ENCODE data around the gene PRSS33.

Gene PRSS33

DNA sequence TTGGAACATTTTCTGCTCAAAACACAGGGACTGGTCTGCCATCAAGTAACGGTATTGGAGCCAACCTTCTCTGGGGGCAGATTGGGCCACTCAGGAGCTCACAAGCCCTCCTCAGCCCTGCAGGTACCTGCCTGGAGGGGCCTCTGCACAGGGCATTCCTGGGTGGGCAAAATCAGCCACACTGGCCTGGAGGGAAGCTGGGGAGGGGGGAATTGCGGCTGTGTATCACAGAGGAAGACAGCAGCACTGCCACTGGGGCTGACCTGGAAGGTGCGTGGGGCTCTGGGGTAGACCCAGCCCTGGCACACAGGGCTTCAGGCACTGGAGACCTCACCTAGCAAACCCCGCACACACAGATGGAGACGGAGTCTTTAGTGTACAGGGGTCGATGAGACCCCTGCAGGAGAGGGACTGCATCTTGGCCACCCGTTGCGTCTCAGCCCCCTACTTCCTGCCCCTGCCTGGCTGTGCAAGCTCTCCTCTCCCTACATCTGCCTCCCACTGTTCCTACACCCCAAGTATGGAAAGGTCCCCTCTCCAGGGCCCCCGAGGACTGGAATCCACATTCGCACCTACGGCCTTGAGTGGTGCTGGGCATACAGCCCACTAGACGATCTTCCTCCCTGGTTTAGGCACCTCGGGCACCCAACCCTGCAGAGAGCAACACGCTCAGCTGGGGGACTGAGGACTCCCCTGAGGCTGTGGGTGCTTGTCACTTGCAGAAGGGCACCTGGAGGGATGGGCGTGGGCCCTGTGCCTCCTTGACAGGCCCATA lies 42.1 kb downstream of the PRSS33 start:
- Histone ChIP-seq H3K36me3 (ENCODE audit: control insufficient read depth, insufficient read depth, low read length) (no peaks in the 10 kb centered on the region; the same call in 1 of the 2 replicates), H3K4me3 (replicated peaks; ENCODE audit: low read depth, low read length) (no peak overlapping the region), H3K27me3 (replicated peaks; ENCODE audit: control insufficient read depth, insufficient read depth, low read length) (no peaks in the 10 kb centered on the region)
- TF ChIP-seq, protein P1, sequence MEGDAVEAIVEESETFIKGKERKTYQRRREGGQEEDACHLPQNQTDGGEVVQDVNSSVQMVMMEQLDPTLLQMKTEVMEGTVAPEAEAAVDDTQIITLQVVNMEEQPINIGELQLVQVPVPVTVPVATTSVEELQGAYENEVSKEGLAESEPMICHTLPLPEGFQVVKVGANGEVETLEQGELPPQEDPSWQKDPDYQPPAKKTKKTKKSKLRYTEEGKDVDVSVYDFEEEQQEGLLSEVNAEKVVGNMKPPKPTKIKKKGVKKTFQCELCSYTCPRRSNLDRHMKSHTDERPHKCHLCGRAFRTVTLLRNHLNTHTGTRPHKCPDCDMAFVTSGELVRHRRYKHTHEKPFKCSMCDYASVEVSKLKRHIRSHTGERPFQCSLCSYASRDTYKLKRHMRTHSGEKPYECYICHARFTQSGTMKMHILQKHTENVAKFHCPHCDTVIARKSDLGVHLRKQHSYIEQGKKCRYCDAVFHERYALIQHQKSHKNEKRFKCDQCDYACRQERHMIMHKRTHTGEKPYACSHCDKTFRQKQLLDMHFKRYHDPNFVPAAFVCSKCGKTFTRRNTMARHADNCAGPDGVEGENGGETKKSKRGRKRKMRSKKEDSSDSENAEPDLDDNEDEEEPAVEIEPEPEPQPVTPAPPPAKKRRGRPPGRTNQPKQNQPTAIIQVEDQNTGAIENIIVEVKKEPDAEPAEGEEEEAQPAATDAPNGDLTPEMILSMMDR (IDR thresholded peaks at IDR 0.05; ENCODE audit: insufficient read depth, low read length, poor library complexity, severe bottlenecking): no peak
- no peak for DNase-seq (ENCODE audit: extremely low read depth, insufficient read length)

DNA sequence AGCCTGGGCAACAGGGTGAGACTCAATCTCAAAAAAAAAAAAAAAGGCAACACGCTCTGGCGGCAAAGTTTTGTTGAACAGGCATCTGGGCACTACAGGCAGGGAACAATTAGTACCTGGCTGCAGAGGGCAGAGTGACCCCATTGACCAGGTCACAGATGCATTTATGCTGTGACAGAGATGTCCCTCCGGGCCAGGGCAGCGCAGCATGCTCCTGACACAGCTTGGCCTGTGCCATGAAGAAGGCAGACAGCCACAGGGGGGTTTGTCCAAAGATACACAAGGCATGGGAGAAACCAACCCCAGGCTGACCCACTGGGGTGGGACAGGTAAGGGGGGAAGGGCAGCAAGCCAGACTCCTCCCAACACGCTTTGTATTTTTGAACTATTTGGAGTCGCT lies 42.6 kb downstream of the PRSS33 start:
- Histone ChIP-seq H3K36me3 (ENCODE audit: control insufficient read depth, insufficient read depth, low read length) (no peaks in the 10 kb centered on the region), H3K27me3 (replicated peaks; ENCODE audit: control insufficient read depth, insufficient read depth, low read length) (no peaks in the 10 kb centered on the region), H3K4me3 (replicated peaks; ENCODE audit: low read depth, low read length) (no peak overlapping the region)
- no peak for DNase-seq (ENCODE audit: extremely low read depth, insufficient read length)
- TF ChIP-seq, protein P1 (IDR thresholded peaks at IDR 0.05; ENCODE audit: insufficient read depth, low read length, poor library complexity, severe bottlenecking): no peak

DNA sequence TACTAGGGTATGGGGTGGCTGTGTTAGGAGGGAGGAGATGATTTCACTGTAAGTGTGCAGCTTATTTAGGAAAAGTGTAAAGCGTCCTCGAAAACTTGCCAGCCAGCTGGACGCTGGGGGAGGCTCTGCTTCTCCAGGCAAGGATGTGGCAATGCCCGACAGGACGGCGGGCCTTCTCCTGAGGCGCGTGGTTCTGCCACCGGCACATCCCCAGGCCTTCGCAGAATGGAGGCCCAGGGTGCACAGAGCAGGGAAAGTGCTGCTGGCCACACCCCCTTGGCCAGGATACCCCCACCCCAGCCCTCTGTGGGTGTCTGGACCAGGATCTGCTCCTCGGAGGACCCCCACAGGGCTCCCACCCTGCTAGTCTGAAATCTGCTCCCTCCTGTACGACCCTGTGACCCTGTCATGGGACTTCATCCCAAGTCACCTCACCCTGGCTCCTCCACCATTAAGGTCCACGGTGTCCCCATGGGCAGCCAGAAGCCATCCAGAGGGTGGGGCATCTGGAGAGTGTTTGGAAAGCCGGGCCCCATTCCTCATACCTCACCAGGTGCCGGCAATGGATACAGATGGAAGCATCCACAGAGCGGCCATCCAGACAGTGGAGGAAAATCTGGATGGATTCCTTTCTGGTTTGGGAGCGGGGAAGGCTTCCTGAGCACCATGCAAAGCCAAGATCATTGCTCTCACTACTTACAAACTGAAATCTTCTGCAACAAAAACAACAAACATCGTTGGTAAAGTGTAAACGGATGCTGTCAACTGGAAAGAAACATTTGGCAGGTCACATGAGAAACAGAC lies 44.2 kb downstream of the PRSS33 start:
- Histone ChIP-seq H3K36me3 (ENCODE audit: control insufficient read depth, insufficient read depth, low read length) (no peaks in the 10 kb centered on the region), H3K27me3 (replicated peaks; ENCODE audit: control insufficient read depth, insufficient read depth, low read length) (no peaks in the 10 kb centered on the region), H3K4me3 (replicated peaks; ENCODE audit: low read depth, low read length) (no peak overlapping the region)
- DNase-seq (ENCODE audit: extremely low read depth, insufficient read length): no peak
- TF ChIP-seq, protein P1 (IDR thresholded peaks at IDR 0.05; ENCODE audit: insufficient read depth, low read length, poor library complexity, severe bottlenecking): no peak

DNA sequence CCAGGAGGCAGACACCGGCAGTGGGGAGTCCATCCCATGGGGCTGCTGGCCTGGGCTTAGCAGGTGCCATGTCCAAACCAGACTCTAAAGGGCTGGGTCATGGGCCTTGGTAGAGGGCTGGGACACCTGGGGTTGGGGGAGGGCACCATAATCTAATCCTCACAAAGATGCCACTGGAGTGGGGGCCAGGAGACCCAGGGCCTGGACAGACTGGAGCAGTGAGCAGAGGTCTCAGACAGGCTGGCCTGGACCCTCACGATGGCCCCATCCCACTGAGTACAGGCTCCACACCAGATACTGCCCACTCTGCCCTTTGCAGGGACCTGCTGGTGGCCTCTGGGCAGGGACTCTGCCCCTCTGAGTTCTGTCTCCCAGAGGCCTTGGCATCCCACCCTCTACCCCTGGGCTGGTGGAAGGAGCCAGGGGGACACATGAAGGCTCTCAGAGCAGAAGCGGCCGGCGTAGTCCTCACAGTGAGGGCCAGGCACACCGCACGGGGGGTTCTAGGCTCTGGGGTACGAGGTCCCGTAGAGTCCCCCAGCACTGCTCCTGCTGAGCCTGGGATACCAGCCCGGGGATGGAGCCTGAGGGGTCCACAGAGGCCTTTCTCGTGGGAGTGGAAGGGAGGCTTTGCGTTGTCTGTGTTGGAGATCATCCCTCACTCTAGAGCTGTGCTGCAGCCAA lies 44.9 kb downstream of the PRSS33 start:
- TF ChIP-seq, protein P1 (IDR thresholded peaks at IDR 0.05; ENCODE audit: insufficient read depth, low read length, poor library complexity, severe bottlenecking): no peak
- DNase-seq (ENCODE audit: extremely low read depth, insufficient read length): no peak
- Histone ChIP-seq H3K4me3 (replicated peaks; ENCODE audit: low read depth, low read length) (no peak overlapping the region), H3K27me3 (replicated peaks; ENCODE audit: control insufficient read depth, insufficient read depth, low read length) (no peaks in the 10 kb centered on the region), H3K36me3 (ENCODE audit: control insufficient read depth, insufficient read depth, low read length) (no peaks in the 10 kb centered on the region)

DNA sequence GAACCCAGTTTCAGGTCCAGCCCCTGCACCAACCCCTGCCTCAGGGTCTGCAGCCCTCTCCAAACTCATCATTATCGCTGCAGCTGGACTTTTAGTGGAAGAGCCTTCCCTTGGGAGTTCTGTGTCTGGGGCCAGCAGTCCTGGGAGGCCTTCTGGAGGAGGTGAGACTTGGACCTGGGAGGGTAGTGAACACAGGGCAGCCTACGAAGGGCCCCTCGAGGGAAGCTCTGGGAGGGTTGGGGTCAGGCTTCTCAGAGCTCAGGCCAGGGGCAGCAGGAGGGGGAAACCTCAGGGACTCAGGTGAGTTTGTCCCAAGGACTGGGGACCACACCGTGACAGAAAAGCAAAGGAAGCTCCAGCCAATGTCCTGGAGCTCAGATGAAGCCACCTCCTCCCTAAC lies 46.2 kb downstream of the PRSS33 start:
- no peak overlapping the region for H3K4me3 ChIP-seq (replicated peaks; ENCODE audit: low read depth, low read length)
- H3K27me3 ChIP-seq (replicated peaks; ENCODE audit: control insufficient read depth, insufficient read depth, low read length): no peaks in the 10 kb centered on the region
- no peak for DNase-seq (ENCODE audit: extremely low read depth, insufficient read length)
- H3K36me3 ChIP-seq (ENCODE audit: control insufficient read depth, insufficient read depth, low read length): no peaks in the 10 kb centered on the region
- TF ChIP-seq, protein P1 (IDR thresholded peaks at IDR 0.05; ENCODE audit: insufficient read depth, low read length, poor library complexity, severe bottlenecking): no peak

All from GM06990 (cell line).